ENCODE data around the gene NKD1. TPM values are rescaled to one million over a fixed set of nuclear protein-coding genes. Genes with fewer than 3 reads are reported as not detected.

Gene NKD1
- total RNA-seq, 1 donor from 2014 or later: 63.0 TPM

- TF ChIP-seq, protein P1, sequence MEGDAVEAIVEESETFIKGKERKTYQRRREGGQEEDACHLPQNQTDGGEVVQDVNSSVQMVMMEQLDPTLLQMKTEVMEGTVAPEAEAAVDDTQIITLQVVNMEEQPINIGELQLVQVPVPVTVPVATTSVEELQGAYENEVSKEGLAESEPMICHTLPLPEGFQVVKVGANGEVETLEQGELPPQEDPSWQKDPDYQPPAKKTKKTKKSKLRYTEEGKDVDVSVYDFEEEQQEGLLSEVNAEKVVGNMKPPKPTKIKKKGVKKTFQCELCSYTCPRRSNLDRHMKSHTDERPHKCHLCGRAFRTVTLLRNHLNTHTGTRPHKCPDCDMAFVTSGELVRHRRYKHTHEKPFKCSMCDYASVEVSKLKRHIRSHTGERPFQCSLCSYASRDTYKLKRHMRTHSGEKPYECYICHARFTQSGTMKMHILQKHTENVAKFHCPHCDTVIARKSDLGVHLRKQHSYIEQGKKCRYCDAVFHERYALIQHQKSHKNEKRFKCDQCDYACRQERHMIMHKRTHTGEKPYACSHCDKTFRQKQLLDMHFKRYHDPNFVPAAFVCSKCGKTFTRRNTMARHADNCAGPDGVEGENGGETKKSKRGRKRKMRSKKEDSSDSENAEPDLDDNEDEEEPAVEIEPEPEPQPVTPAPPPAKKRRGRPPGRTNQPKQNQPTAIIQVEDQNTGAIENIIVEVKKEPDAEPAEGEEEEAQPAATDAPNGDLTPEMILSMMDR (IDR thresholded peaks at IDR 0.05; ENCODE audit: unreplicated experiment): no peak
- no peak overlapping the region for H3K4me3 Mint-ChIP-seq
- H3K4me1 Mint-ChIP-seq: peaks cover 6% of the 10 kb centered on the region
- DNase-seq (ENCODE audit: low spot score in 2 of 2, unreplicated experiment in 2 of 2): no peak
- peaks cover 43% of the 10 kb centered on the region for H3K27me3 Mint-ChIP-seq (ENCODE audit: low read depth)
- no peaks in the 10 kb centered on the region for H3K36me3 Mint-ChIP-seq
- H3K9me3 Mint-ChIP-seq: no peaks in the 10 kb centered on the region
- no peak overlapping the region for H3K27ac Mint-ChIP-seq
Measured at GRCh38 chr16:50696575-50697420, 148.6 kb downstream of the NKD1 start.

GRCh38 chr16:50697421-50697715 lies 149.2 kb downstream of the NKD1 start:
- Mint-ChIP-seq H3K27me3 (ENCODE audit: low read depth) (peaks cover 39% of the 10 kb centered on the region), H3K27ac (no peak overlapping the region), H3K4me1 (peaks cover 6% of the 10 kb centered on the region), H3K36me3 (no peaks in the 10 kb centered on the region), H3K4me3 (no peak overlapping the region), H3K9me3 (no peaks in the 10 kb centered on the region)
- TF ChIP-seq, protein P1 (IDR thresholded peaks at IDR 0.05; ENCODE audit: unreplicated experiment): no peak
- no peak for DNase-seq (ENCODE audit: low spot score in 2 of 2, unreplicated experiment in 2 of 2)

DNA sequence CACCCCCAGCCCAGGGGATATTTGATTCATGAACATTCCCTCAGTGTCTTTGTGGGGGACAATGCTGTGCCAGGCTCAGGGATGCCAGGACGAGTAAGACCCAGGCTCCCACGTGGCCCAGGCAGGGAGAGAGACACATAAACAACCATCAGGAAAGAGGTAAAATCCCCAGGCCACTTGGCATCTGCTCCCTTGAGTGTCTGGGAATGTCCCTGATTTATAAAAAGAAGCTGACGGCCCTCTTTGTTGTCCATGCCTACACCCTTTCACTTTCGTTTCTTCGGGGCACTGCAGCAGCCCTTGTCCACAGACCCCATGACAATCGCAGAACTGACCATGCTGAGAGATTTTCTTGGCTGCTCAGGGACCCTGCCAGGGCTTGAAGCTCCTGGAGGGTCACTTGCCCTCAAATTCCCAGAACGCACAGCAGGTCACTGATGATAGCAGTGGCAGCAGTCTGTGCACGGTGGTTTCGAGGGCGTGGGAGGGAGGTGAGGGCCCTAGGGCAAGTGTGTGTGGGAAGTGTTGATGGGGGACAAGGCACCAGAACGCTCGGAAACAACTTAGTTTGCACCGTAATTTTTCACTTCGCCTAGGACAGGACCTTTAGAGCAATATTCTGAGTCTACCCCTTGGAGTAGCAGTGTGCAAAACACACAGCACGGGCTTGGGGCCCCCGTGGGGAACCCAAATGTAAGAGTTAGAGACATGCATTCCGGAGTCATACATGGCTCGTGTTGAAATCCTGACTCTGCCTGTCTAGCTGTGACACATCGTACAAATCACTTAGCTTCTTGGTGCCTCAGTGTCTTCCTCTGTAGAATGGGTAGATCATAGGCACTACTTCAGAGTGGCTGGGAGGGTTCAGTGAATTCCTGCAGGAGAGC lies 149.9 kb downstream of the NKD1 start:
- peaks cover 3% of the 10 kb centered on the region for H3K4me1 Mint-ChIP-seq
- H3K36me3 Mint-ChIP-seq: no peaks in the 10 kb centered on the region
- peaks cover 31% of the 10 kb centered on the region for H3K27me3 Mint-ChIP-seq (ENCODE audit: low read depth)
- H3K4me3 Mint-ChIP-seq: no peak overlapping the region
- DNase-seq (ENCODE audit: low spot score in 2 of 2, unreplicated experiment in 2 of 2): no peak
- TF ChIP-seq, protein P1 (IDR thresholded peaks at IDR 0.05; ENCODE audit: unreplicated experiment): no peak
- no peaks in the 10 kb centered on the region for H3K9me3 Mint-ChIP-seq
- H3K27ac Mint-ChIP-seq: no peak overlapping the region

Other genes with a start within 250 kb of the NKD1 start
- 76.8 to 87.4 TPM (median 84.2 TPM) in 3 replicates for gene BRD7, start 179.4 kb upstream of the NKD1 start, total RNA-seq
- gene SNX20, start 132.9 kb downstream of the NKD1 start, total RNA-seq: not detected in 3 replicates
- gene NOD2, start 145.2 kb downstream of the NKD1 start, total RNA-seq: 0.52 to 0.63 TPM (median 0.58 TPM) in 3 replicates
- gene CYLD, start 193.7 kb downstream of the NKD1 start, total RNA-seq: 19.2 to 20.6 TPM (median 20.4 TPM) in 3 replicates

Data from mesothelial cell of epicardium (in vitro differentiated cells).